ENCODE data around the gene CSRP2.

DNA sequence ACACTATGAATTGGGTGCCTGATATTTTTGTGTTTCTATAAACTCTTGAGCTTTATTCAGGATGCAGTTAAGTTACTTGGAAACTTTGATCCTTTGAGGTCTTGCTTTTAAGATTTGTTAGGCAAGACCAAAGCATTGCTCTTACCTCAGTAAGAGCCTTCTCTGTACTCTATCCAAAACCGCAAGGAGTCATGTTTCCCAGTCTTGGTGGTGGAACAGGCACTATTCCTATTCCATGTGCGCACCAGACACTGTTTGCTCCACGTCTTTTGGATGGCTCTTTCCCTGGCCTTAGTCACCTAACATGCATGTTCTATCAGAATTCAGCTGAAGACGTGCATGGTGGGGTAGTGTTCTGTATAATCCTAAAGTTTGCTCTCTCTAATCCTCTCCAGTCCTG lies 23.5 kb downstream of the CSRP2 start:
- TF ChIP-seq POLR2A (IDR thresholded peaks at IDR 0.05) = no peak
- TF ChIP-seq, protein P1, sequence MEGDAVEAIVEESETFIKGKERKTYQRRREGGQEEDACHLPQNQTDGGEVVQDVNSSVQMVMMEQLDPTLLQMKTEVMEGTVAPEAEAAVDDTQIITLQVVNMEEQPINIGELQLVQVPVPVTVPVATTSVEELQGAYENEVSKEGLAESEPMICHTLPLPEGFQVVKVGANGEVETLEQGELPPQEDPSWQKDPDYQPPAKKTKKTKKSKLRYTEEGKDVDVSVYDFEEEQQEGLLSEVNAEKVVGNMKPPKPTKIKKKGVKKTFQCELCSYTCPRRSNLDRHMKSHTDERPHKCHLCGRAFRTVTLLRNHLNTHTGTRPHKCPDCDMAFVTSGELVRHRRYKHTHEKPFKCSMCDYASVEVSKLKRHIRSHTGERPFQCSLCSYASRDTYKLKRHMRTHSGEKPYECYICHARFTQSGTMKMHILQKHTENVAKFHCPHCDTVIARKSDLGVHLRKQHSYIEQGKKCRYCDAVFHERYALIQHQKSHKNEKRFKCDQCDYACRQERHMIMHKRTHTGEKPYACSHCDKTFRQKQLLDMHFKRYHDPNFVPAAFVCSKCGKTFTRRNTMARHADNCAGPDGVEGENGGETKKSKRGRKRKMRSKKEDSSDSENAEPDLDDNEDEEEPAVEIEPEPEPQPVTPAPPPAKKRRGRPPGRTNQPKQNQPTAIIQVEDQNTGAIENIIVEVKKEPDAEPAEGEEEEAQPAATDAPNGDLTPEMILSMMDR (IDR thresholded peaks at IDR 0.05) = no peak
